ENCODE results near the gene CD55. TPM values are rescaled to one million over a fixed set of nuclear protein-coding genes. Genes with fewer than 3 reads are reported as not detected.

Gene CD55
- total and polyA plus RNA-seq, 2 experiments from 2014 or later, result 16.7 to 18.5 TPM

DNA sequence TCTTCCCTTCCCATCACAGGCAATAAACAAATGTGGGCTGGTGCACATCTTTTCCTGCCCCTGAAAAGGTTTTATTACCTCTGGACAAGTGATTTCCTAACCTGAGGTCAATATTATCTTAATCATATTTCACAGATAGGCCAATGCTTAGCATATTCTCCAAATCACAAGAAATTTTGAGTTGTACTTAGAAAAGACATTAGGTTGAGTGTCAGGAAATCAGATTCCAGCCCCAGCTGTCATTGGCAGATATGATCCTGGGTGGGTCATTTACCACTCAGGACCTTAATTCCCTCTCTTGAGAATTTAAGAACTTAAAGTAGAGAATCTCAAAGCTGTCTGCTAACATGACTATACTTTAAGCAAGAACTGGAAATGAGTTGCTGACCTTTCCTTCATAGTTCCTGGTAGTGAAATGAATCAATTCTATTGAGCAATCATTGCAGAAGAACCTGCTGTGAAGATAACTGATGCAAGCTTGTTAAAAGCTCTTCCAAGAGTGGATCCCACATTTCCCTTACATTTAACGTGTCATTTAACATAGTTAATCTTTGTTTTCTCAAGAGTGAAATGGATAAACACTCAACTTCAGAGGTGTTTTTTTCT is 86.3 kb downstream of the CD55 start (continued):
- TF ChIP-seq, protein P1, sequence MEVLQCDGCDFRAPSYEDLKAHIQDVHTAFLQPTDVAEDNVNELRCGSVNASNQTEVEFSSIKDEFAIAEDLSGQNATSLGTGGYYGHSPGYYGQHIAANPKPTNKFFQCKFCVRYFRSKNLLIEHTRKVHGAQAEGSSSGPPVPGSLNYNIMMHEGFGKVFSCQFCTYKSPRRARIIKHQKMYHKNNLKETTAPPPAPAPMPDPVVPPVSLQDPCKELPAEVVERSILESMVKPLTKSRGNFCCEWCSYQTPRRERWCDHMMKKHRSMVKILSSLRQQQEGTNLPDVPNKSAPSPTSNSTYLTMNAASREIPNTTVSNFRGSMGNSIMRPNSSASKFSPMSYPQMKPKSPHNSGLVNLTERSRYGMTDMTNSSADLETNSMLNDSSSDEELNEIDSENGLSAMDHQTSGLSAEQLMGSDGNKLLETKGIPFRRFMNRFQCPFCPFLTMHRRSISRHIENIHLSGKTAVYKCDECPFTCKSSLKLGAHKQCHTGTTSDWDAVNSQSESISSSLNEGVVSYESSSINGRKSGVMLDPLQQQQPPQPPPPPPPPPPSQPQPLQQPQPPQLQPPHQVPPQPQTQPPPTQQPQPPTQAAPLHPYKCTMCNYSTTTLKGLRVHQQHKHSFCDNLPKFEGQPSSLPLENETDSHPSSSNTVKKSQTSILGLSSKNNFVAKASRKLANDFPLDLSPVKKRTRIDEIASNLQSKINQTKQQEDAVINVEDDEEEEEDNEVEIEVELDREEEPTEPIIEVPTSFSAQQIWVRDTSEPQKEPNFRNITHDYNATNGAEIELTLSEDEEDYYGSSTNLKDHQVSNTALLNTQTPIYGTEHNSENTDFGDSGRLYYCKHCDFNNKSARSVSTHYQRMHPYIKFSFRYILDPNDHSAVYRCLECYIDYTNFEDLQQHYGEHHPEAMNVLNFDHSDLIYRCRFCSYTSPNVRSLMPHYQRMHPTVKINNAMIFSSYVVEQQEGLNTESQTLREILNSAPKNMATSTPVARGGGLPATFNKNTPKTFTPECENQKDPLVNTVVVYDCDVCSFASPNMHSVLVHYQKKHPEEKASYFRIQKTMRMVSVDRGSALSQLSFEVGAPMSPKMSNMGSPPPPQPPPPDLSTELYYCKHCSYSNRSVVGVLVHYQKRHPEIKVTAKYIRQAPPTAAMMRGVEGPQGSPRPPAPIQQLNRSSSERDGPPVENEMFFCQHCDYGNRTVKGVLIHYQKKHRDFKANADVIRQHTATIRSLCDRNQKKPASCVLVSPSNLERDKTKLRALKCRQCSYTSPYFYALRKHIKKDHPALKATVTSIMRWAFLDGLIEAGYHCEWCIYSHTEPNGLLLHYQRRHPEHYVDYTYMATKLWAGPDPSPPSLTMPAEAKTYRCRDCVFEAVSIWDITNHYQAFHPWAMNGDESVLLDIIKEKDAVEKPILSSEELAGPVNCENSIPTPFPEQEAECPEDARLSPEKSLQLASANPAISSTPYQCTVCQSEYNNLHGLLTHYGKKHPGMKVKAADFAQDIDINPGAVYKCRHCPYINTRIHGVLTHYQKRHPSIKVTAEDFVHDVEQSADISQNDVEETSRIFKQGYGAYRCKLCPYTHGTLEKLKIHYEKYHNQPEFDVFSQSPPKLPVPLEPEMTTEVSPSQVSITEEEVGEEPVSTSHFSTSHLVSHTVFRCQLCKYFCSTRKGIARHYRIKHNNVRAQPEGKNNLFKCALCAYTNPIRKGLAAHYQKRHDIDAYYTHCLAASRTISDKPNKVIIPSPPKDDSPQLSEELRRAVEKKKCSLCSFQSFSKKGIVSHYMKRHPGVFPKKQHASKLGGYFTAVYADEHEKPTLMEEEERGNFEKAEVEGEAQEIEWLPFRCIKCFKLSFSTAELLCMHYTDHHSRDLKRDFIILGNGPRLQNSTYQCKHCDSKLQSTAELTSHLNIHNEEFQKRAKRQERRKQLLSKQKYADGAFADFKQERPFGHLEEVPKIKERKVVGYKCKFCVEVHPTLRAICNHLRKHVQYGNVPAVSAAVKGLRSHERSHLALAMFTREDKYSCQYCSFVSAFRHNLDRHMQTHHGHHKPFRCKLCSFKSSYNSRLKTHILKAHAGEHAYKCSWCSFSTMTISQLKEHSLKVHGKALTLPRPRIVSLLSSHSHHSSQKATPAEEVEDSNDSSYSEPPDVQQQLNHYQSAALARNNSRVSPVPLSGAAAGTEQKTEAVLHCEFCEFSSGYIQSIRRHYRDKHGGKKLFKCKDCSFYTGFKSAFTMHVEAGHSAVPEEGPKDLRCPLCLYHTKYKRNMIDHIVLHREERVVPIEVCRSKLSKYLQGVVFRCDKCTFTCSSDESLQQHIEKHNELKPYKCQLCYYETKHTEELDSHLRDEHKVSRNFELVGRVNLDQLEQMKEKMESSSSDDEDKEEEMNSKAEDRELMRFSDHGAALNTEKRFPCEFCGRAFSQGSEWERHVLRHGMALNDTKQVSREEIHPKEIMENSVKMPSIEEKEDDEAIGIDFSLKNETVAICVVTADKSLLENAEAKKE (CRISPR knock-in tag; IDR thresholded peaks at IDR 0.05), result no peak
- TF ChIP-seq, protein P2, sequence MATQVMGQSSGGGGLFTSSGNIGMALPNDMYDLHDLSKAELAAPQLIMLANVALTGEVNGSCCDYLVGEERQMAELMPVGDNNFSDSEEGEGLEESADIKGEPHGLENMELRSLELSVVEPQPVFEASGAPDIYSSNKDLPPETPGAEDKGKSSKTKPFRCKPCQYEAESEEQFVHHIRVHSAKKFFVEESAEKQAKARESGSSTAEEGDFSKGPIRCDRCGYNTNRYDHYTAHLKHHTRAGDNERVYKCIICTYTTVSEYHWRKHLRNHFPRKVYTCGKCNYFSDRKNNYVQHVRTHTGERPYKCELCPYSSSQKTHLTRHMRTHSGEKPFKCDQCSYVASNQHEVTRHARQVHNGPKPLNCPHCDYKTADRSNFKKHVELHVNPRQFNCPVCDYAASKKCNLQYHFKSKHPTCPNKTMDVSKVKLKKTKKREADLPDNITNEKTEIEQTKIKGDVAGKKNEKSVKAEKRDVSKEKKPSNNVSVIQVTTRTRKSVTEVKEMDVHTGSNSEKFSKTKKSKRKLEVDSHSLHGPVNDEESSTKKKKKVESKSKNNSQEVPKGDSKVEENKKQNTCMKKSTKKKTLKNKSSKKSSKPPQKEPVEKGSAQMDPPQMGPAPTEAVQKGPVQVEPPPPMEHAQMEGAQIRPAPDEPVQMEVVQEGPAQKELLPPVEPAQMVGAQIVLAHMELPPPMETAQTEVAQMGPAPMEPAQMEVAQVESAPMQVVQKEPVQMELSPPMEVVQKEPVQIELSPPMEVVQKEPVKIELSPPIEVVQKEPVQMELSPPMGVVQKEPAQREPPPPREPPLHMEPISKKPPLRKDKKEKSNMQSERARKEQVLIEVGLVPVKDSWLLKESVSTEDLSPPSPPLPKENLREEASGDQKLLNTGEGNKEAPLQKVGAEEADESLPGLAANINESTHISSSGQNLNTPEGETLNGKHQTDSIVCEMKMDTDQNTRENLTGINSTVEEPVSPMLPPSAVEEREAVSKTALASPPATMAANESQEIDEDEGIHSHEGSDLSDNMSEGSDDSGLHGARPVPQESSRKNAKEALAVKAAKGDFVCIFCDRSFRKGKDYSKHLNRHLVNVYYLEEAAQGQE (IDR thresholded peaks at IDR 0.05; ENCODE audit: unreplicated experiment), result no peak
- TF ChIP-seq ZNF114 (CRISPR knock-in tag; IDR thresholded peaks at IDR 0.05) (no peak), POLR2AphosphoS5 (IDR thresholded peaks at IDR 0.05; ENCODE audit: low read depth) (no peak)

Other genes with a start within 250 kb of the CD55 start
- gene C4BPB, start 232.8 kb upstream of the CD55 start, total RNA-seq (2014; rRNA removed; shearing (Covaris generic)), result not detected in 2 replicates
- not detected in 2 replicates for gene C4BPB, start 232.8 kb upstream of the CD55 start, polyA plus RNA-seq (2016; fragmentation: Nextera tagmentation; extraction: Ambion mirVana)
- gene C4BPA, start 217.4 kb upstream of the CD55 start, total RNA-seq (2014; rRNA removed; shearing (Covaris generic)), result not detected in 2 replicates
- not detected in 2 replicates for gene C4BPA, start 217.4 kb upstream of the CD55 start, polyA plus RNA-seq (2016; fragmentation: Nextera tagmentation; extraction: Ambion mirVana)
- 4.4 and 5.4 TPM in 2 replicates for gene CR2, start 132.7 kb downstream of the CD55 start, total RNA-seq (2014; rRNA removed; shearing (Covaris generic))
- gene CR2, start 132.7 kb downstream of the CD55 start, polyA plus RNA-seq (2016; fragmentation: Nextera tagmentation; extraction: Ambion mirVana), result 2.7 and 2.8 TPM in 2 replicates
- 0.70 and 0.76 TPM in 2 replicates for gene CR1, start 174.5 kb downstream of the CD55 start, total RNA-seq (2014; rRNA removed; shearing (Covaris generic))
- 0.64 and 0.65 TPM in 2 replicates for gene CR1, start 174.5 kb downstream of the CD55 start, polyA plus RNA-seq (2016; fragmentation: Nextera tagmentation; extraction: Ambion mirVana)

Measured in GM23338 (cell line).